Measurements from ENCODE around the gene POLD4. TPM values are rescaled to one million over a fixed set of nuclear protein-coding genes. Genes with fewer than 3 reads are reported as not detected.

Gene POLD4
- polyA plus RNA-seq, 1 experiment, result 45.9 TPM

DNA sequence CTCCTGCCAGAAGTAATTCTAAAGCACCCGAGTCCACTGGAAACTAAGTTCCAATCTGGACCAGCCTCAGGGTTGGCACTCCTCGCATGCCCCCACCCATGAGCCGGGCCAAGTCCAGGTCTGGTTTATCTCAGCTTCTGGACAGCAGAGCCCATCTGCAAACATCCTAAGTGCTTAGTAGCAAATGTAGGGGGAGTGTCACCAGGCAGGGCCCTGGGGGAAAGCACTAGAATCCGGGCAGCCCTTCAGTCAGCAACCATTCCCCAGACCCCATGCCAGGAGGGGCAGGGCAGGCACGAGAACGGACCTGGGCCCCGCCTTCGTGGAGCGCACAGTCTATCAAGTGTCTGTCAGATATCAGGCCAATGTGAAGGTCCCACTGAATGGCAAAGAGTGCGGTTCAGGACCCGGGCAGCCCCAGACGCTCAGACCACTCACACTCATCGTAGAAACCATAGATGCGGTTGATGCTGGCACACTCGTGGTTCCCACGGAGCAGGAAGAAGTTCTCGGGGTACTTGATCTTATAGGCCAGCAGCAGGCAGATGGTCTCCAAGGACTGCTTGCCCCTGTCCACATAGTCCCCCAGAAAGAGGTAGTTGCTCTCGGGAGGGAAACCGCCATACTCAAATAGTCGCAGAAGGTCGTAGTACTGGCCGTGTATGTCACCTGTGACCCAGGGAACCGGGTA, 47.0 kb upstream of the POLD4 start:
- H3K27me3 ChIP-seq (ENCODE audit: control insufficient read depth, insufficient read depth, low read length), result no peaks in the 10 kb centered on the region
- peak overlapping the region; percentile 91 for H3K4me3 ChIP-seq (ENCODE audit: low read depth, low read length)
- POLR2A ChIA-PET, result interaction anchor here (0.6 to 2.5 kb wide), 3 partner anchors 8 to 28 kb away, joined by 3 to 30 read pairs (median 5); partner anchors contain the start of genes CLCF1, RAD9A and RPS6KB2
- H3K27ac ChIP-seq (ENCODE audit: low read depth, low read length), result no peak overlapping the region
- TF ChIP-seq, protein P1, sequence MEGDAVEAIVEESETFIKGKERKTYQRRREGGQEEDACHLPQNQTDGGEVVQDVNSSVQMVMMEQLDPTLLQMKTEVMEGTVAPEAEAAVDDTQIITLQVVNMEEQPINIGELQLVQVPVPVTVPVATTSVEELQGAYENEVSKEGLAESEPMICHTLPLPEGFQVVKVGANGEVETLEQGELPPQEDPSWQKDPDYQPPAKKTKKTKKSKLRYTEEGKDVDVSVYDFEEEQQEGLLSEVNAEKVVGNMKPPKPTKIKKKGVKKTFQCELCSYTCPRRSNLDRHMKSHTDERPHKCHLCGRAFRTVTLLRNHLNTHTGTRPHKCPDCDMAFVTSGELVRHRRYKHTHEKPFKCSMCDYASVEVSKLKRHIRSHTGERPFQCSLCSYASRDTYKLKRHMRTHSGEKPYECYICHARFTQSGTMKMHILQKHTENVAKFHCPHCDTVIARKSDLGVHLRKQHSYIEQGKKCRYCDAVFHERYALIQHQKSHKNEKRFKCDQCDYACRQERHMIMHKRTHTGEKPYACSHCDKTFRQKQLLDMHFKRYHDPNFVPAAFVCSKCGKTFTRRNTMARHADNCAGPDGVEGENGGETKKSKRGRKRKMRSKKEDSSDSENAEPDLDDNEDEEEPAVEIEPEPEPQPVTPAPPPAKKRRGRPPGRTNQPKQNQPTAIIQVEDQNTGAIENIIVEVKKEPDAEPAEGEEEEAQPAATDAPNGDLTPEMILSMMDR (IDR thresholded peaks at IDR 0.05; ENCODE audit: low read depth, low read length), result no peak
- H3K9me3 ChIP-seq (ENCODE audit: control insufficient read depth, insufficient read depth, low read length), result peaks cover 3% of the 10 kb centered on the region; the same call in 1 of the 2 replicates
- CTCF ChIA-PET, result interaction anchor here (1.0 to 3.1 kb wide), 7 partner anchors 9 to 68 kb away, joined by 3 to 23 read pairs (median 9); partner anchors contain the start of genes POLD4, RAD9A, RPS6KB2 and TMEM134
- no peak for DNase-seq (ENCODE audit: low read depth, low spot score)

GRCh38 chr11:67398661-67399563, 45.6 kb upstream of the POLD4 start:
- CTCF ChIA-PET, result no interaction called here
- POLR2A ChIA-PET, result no interaction called here
- no peak overlapping the region for H3K27ac ChIP-seq (ENCODE audit: low read depth, low read length)
- H3K9me3 ChIP-seq (ENCODE audit: control insufficient read depth, insufficient read depth, low read length), result peaks cover 3% of the 10 kb centered on the region; the same call in 1 of the 2 replicates
- TF ChIP-seq, protein P1 (IDR thresholded peaks at IDR 0.05; ENCODE audit: low read depth, low read length), result no peak
- no peaks in the 10 kb centered on the region for H3K27me3 ChIP-seq (ENCODE audit: control insufficient read depth, insufficient read depth, low read length)
- 0 out of 2 replicates have a peak overlapping the region, but pooled peaks have one; percentile 2 for H3K4me3 ChIP-seq (ENCODE audit: low read depth, low read length)
- DNase-seq (ENCODE audit: low read depth, low spot score), result no peak

DNA sequence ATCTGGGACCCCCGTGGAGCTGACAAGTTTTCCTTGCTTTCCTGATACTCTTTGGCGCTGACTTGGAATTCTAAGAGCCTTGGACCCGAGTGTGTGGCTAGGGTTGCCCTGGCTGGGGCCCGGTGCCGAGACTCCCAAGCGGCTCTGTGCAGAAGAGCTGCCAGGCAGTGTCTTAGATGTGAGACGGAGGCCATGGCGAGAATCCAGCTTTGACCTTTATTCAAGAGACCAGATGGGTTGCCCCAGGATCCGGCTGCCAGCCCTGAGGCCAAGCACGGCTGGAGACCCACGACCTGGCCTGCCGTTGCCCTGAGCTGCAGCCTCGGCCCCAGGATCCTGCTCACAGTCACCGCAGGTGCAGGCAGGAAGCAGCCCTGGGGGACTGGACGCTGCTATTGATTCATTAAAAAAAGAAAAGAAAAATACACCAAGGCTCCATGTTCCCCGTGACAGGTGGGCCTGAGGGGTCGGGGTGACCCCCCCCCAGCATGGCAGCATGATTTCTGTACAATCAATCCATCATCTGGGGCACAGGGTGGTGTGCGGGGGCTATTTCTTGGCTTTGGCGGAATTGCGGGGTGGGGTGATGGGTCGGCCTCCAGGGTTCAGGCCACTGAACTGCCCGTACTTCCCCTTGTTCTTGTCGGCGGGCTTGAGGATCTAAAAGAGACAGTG, 44.8 kb upstream of the POLD4 start:
- ChIA-PET POLR2A (no interaction called here), CTCF (no interaction called here)
- peaks cover 3% of the 10 kb centered on the region; the same call in 1 of the 2 replicates for H3K9me3 ChIP-seq (ENCODE audit: control insufficient read depth, insufficient read depth, low read length)
- TF ChIP-seq, protein P1 (IDR thresholded peaks at IDR 0.05; ENCODE audit: low read depth, low read length), result no peak
- H3K4me3 ChIP-seq (ENCODE audit: low read depth, low read length), result no peak overlapping the region
- no peak overlapping the region for H3K27ac ChIP-seq (ENCODE audit: low read depth, low read length)
- no peaks in the 10 kb centered on the region for H3K27me3 ChIP-seq (ENCODE audit: control insufficient read depth, insufficient read depth, low read length)
- DNase-seq (ENCODE audit: low read depth, low spot score), result no peak

- ChIA-PET CTCF (no interaction called here), POLR2A (no interaction called here)
These were observed 44.2 kb upstream of the POLD4 start for GRCh38 chr11:67397536-67397935.

More at GRCh38 chr11:67397536-67397935, 44.2 kb upstream of the POLD4 start:
- TF ChIP-seq, protein P1 (IDR thresholded peaks at IDR 0.05; ENCODE audit: low read depth, low read length), result no peak
- no peaks in the 10 kb centered on the region for H3K27me3 ChIP-seq (ENCODE audit: control insufficient read depth, insufficient read depth, low read length)
- peaks cover 3% of the 10 kb centered on the region; the same call in 1 of the 2 replicates for H3K9me3 ChIP-seq (ENCODE audit: control insufficient read depth, insufficient read depth, low read length)
- no peak overlapping the region for H3K27ac ChIP-seq (ENCODE audit: low read depth, low read length)
- no peak for DNase-seq (ENCODE audit: low read depth, low spot score)
- no peak overlapping the region for H3K4me3 ChIP-seq (ENCODE audit: low read depth, low read length)

Measured in AG04450 (cell line).